Cardiac septum (tissue), 1 donor: ENCODE data around the gene SLC24A3. TPM values are rescaled to one million over a fixed set of nuclear protein-coding genes. Genes with fewer than 3 reads are reported as not detected.
A peak's percentile ranks its signal among the peaks of the same experiment; 100 is the strongest.

Experiments used
- DNase-seq: peaks from one replicate; pipeline ENCODE4 v3.0.0-alpha.2; 2020; ENCODE audit warnings: low spot score
- intact Hi-C: fragments of 100-400 bp; cut with DNase I; formaldehyde crosslinking; loops from one replicate; pipeline ENCODE4 v1.14.0; 2022
- total RNA-seq: library from RNA; stranded (reverse); fragmentation: NEBNext Ultra II Directional; extraction: Animal tissue kit (Norgen Biotek cat#: 25700); gene quantifications from one replicate; pipeline ENCODE4 v1.2.1, GENCODE V29; 2021
- donor health status: DM: no; HTN: no; CAD: no.

Gene SLC24A3
- total RNA-seq, 1 donor from 2014 or later, result 0.86 TPM

DNA sequence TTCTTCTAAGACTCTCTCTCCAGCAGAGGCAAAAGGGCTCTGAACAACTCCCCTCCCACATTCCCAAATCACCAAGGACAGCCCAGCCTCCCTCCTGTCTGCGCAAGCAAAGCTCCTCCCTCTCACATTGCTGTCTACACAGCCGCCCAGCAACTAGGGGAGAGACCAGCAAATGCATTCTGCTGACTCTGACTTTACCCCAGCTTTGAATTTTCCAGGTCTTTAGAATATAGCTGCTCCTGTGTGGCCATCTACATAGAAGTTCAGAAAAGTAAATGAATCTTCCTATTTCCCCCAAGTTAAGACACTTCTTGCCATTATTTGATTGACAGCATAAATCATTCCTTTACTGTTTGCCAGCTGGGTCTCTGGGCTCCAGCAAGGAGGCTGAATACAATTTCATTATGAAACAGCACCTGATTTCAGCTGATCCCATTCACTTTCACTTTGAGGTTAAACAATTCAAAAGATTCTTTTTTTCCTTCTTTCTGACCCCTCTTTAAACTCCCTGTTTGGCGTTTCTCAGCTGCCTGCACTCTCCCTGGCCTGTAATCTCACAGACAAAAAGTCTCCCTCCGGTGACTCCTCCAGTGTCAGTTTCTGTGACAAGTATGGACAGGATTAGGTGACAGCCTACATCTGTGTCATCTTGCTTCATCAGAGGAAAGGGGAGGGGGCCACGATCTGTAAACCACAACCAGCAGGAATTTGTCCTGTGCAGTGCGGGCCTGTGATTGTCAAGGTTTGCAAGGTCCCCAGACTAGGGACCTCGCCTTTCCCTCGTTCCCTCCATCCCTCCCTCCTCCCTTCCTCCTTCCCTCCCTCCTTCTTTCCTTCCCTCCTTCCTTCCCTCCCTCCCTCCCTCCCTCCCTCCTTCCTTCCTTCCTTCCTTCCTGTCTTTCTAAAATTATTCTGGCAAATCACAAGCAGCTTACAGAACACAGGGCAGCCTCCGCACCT lies 340.1 kb downstream of the SLC24A3 start:
- DNase-seq, result no peak
- intact Hi-C loops, result loop anchor here (5.0 kb wide), 1 partner anchor 330 kb away; no protein-coding TSS in a partner anchor

DNA sequence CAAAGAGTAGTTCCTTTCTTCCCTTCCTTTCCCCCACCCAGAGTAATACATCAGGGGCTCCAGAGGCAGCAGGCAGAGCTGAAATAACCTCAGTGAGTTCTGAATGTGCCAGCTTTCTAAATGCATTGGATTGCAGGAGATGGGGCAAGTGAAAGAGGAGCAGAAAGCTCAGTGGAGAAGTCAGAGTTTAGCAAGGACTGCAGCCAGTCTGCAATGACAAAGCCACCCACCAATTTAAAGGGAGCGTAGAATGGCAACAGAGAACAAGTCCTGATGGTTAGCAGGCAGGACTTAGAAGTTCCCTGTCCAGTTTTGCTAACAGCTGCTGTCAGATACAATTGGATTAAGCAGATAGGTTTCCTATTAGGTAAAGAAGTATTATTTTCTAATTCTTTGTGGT lies 342.2 kb downstream of the SLC24A3 start:
- no peak for DNase-seq
- intact Hi-C loops, result loop anchor here (5.0 kb wide), 1 partner anchor 332 kb away; no protein-coding TSS in a partner anchor

DNA sequence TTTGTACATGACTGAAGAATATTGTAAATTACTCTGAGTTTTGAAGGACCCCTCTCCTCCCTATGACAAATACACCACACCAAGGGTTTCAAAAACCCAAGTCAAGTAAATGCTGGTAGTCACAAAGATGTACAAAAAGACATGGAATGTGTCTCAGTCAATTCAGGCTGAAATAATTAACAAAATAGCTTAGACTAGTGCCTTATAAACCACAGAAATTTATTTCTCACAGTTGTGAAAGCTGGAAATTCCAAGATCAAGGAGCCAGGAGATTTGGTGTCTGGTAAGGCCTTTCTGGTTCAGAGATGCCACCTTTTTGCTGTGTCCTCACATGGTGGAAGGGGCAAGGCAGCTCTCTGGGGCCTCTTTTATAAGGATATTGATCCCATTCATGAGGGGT lies 343.3 kb downstream of the SLC24A3 start:
- intact Hi-C loops, result no loop called here
- DNase-seq, result no peak

DNA sequence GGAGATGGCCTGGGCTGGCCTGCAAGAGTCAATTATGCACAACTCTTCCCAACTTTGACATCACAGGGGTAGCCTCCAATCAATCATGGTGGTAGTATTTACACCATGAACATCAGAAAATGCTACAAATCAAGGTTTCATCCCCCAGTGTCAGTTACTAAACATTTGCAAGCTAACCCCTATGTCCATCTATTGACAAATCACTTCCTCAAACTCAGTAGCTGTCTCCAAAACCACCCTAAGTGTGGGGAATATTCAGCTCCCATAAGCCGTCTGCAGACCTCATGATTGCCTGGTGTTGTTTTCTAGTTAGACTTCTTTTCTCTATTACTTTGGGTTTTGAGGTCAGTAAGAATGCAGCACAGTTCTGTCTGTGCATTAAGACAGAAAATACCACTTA lies 344.8 kb downstream of the SLC24A3 start:
- intact Hi-C loops, result no loop called here
- no peak for DNase-seq

DNA sequence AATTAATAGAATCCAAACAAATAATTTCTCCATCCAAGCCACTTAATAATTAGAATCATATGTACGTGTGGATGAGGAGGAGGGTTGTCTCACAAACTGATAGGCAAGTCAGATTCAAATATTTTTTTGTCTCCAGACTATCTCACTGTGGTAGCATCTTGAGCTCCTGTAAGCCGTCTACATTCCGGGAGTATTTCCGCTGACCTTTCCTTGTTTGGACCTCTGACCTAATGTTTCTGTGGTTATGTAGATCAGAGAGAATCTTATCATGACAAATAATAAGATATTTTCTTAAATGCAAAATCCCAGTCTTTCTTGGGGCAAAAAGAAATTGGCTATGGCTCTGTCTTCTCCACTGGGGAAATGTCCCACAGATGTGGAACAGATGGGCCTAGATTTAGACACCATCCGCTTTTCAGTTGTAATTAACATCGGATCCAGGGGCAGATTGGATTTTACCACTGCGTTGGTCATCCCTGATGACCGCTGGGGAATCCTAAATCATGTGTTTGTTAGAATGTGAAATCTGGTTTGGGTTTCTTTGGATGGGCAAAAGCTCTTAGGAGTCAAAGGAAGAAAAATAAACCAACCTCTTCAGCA lies 348.5 kb downstream of the SLC24A3 start:
- DNase-seq, result no peak
- intact Hi-C loops, result no loop called here

DNA sequence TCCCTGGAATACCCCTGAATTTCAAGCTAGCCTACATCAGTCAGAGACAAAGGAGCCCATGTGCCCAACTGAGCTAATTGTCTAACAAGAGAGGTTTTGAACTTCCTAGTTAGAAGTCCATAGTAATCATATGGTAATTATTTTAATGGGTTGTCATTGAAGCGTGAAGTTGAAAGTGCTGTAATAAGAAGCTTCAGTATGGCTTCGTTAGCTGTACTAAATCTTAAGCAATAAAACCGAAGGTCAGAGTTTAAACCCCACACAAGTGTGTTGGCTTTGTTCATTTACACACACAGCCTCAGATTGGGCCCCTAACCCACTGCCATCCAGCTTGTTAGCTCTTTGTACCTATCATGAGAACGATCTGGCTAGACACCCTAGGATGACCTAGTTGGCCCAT lies 350.0 kb downstream of the SLC24A3 start:
- intact Hi-C loops, result no loop called here
- no peak for DNase-seq

DNA sequence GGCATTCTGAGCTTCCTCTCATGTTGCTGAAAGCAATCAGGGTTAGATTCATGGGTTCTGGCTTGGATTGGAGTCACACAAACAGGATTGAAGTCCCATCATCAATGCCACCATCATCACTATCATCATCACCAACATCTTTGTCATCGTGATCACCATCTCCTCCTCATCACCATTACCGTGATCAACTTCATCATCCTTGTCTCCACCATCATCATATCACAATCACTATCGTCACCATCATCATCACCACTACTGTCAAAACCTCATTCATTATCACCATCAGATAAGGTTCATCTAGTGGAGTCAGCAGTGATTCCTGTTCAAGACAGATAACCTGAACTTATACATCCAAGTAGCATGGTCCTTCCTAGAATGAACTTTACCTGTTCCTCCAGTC lies 351.8 kb downstream of the SLC24A3 start:
- intact Hi-C loops, result no loop called here

DNA sequence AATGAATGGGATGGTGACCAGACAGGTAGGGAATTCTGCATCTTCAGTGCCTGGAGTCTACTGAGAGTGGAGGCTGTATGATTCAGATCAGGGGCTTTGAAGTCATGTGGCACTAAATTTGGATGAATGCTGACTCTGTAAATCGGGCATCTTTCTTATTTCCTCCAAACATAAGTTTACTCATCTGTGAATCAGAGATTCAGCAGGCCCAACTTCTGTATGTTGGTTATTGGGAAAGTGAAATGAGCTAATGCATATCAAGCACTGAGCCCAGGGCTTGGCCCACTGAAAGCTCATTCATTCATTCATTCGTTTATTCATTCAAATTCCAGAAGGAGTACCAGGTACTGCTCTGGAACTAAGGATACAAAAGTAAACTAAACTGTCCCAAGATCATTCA lies 353.3 kb downstream of the SLC24A3 start:
- DNase-seq, result no peak
- intact Hi-C loops, result no loop called here

More for the DNA sequence above, 351.8 kb downstream of the SLC24A3 start:
- no peak for DNase-seq

DNA sequence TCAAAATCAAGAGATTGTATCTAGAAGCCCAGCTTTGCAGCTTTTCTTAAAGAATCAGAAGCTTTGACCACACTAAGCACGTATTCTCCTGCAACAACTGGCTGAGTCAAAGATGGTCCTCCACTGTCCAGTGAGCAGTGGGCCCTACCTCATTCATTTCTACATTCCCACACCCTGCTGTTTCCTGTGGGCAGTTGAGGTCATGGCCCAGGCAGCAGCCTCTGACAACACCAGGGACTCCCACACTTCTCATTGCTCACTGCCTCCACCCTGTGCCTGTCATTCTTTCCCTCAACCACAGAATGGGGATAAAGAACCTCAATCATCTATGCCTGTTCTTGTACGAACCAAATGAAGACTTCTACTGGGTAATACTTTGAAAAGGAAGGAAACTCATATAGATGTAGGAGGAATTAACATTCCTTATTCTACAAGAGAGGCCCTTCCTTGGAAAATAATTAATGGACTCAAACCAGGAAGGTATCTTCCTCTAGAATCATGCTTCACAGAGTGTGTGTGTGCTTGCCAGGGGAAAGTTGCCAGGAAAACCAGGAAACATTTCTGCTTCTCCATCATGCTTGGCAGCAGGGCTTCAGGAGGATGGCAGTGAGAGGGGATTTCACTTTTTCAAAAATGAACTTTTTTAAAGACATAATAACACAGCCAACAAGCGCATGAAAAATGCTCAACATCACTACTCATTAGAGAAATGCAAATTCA lies 353.9 kb downstream of the SLC24A3 start:
- no peak for DNase-seq
- intact Hi-C loops, result no loop called here

DNA sequence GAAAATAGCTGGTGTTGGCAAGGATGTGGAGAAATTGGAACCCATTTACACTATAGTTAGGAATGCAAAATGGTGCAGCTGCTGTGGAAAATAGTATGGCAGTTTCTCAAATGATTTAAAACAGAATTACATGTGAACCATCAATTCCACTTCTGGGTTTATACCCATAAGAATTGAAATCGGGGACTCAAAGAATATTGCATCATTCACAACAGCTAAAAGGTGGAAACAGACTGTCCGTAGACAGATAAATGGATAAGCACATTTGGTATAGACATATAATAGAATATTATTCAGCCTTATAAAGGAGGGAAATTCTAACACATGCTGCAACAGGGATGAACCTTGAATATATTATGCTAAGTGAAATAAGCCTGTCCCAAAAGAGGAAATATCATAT lies 355.7 kb downstream of the SLC24A3 start:
- intact Hi-C loops, result no loop called here
- DNase-seq, result no peak

DNA sequence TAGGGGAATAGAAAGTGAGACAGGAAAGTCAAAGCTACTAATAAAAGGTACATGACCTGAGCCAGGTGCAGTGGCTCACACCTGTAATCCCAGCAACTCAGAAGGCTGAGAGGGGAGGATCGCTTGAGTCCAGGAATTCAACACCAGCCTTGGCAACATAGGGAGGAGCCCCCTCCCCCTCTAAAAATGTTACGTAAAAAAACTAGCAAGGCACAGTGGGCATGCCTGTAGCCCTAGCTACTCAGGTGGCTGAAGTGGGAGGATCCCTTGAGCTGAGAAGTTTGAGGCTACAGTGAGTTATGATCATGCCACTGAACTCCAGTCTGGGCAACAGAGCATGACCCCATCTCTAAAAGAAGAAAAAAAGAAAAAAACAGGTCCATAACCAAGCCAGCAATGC lies 359.6 kb downstream of the SLC24A3 start:
- no peak for DNase-seq
- intact Hi-C loops, result no loop called here

DNA sequence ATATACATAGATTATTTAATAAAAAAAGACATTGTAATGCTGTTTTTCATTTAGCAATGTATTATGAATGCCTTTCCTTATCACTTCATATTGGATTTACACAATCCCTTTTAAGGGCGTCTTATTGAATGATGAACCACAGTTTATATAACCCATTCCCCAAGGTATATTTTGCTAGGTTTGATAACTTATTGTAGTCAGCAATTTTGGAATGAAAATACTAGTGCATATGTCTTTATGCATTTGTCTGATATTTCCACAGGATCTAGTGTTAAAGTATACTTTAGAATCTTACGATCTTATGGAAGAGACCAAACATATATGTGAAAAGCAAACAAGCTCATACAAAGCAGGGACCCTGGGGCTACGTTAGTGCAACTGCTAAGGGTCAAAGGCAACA lies 365.2 kb downstream of the SLC24A3 start:
- DNase-seq, result no peak
- intact Hi-C loops, result no loop called here

DNA sequence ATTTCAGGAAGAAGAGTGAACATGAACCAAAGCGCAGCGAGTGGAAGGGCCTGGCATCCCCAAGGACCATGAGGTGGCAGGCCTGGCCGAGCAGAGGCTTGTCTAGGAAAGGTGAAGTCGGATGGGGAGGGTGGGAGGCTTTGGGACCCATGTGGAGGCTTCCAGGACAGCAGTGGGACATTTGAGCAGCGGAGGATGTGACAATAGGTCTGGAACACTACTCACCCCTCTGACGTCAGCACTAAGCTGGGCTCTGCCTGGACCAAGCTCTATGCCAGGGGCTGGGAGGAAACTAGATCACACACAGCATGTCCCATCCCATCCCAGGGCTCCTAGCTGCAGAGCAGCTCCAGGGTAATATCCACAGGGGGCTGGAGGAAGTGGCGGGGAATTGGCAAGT lies 370.3 kb downstream of the SLC24A3 start:
- intact Hi-C loops, result loop anchor here (2.0 kb wide), 1 partner anchor 374 kb away; no protein-coding TSS in a partner anchor
- no peak for DNase-seq

DNA sequence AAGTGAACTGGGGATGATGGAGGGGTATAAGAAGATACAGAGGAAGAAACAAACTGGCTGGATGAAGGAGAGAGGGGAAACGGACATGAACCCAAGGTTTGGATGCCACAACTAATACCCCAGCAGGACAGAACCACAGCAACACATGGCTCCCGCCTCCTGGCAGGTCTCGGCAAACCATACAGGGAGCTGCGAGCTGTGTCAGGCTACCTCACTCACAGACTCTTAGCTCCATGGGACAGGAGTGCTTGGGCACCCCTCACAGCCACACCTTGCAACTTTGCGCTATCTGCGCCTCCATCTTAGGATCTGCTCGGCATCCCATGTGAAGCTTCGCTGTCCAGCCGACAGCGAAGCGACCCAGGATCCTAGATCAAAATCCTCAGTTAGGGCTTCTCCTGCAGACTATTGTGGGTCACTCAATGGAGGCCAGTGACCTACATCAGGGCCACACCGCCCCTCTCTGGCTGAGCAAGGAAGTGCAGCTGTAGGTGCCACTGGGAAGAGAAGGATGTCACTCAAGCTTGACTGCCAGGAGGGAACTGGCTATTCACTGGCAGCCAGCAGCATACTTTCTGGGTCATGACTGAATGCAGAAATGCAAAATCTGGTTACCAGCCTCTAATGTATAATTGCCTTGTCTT lies 371.2 kb downstream of the SLC24A3 start:
- intact Hi-C loops, result loop anchor here (2.0 kb wide), 1 partner anchor 375 kb away; no protein-coding TSS in a partner anchor
- DNase-seq, result peak; percentile 85

DNA sequence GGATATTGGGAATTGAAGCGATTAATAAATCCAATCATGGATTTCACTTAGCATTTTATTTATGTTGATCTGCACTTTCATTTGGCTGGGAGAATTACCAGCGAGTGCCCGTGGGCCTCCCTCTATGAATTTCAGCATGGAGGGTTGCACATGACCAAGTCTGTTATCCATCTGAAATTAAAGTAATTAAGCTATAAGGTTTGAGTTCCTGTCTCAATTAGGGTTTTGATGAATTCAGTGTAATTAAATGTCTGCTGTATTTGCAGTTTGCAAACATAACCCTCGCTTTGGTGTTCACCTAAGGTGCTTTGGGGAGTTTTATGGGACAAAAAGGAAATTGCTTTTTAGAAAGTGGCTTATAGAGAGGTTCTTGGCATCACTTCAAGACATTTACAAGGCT lies 375.8 kb downstream of the SLC24A3 start:
- no peak for DNase-seq
- intact Hi-C loops, result loop anchor here (2.0 kb wide), 1 partner anchor 73 kb away; no protein-coding TSS in a partner anchor

DNA sequence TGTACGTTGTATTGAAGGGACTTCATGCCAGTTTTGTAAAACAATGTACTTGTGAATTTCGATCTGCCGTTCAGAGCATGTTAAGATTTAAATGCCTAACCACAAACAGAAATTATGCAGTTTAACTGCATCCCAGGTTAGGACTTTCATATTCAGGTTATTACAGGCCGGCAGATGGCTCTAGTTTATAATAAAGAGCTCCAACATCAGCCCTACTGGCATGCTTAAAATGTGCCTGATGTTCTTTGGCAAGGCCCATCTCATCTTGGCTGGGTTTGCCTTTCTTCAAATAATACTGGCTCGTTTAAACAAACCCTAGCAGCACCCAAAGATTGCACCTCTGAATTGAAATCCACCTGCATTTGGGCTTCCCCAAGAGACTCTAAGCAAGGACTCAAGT lies 376.3 kb downstream of the SLC24A3 start:
- no peak for DNase-seq
- intact Hi-C loops, result loop anchor here (2.0 kb wide), 1 partner anchor 72 kb away; no protein-coding TSS in a partner anchor

DNA sequence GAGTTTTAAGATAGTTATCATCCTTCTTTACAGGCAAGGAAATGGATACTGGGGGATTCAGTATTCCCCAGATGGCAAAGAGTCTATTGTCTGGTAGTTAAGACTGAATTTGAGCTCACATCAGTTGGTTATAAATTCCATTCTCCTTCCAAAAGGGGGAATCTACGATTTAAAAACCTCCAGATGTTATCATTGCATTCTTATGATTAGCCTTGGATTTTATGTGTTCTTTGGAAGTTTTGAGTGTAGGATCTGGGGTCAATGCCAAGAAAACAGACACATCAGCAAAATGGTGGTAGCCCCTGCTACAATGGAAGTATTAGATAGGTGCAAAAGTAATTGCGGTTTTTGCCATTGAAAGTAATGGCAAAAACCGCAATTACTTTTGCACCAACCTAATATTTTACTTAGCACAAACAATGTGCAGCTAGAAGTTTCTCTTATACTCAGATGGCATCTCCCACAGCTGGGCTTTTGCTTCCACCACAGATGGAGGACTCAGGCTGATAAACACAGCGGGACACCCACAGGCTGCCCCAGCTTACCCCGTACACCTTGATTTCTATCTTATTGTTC lies 377.4 kb downstream of the SLC24A3 start:
- no peak for DNase-seq
- intact Hi-C loops, result loop anchor here (2.0 kb wide), 1 partner anchor 71 kb away; no protein-coding TSS in a partner anchor

DNA sequence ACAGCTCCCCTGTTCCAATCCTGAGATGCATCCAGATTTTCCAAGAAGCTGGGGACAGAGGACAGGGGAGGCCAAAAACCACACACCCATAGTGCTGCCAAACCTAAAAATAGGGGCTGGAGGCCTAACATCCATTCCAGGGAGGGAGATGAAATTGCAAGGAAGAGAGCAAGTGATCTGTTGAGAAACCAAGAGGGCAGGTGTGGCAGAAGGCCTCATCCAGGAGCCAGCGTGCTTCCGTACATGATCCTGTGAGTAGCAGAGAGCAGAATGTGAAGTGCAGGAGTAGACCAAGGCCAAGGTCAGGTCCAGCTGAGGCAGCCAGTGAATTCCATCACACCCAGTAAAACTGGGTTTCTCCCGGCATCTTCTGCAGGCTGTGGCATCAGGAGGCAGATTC lies 377.9 kb downstream of the SLC24A3 start:
- DNase-seq, result no peak
- intact Hi-C loops, result no loop called here

DNA sequence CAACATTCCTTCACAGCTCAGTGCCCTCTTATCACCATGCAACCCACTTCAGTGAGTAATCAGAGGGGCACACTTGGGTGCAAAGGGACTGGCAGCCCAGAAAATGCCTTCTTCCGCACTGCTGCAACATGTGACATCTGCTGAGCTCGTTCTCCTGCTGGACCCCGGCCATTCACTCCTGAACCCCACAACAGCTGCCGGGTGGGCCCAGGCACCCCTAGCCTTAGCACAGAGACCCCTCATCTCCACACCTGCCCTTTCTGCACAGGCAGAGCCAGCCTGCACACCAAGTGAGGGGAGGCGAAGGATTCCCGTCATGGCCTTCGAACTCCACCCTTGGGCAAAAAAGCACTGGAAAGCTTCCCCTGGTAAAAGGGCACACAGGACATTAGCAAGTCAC lies 381.3 kb downstream of the SLC24A3 start:
- DNase-seq, result no peak
- intact Hi-C loops, result no loop called here
